Esophagus muscularis mucosa (tissue), 4 donors: ENCODE results near the gene AMOTL1. TPM values are rescaled to one million over a fixed set of nuclear protein-coding genes. Genes with fewer than 3 reads are reported as not detected.
A peak's percentile ranks its signal among the peaks of the same experiment; 100 is the strongest.

Experiments
- DNase-seq: peaks from one replicate; pipeline ENCODE4 v3.0.0-alpha.2; 2017; ENCODE audit errors: extremely low spot score
- H3K27ac ChIP-seq, 4 donors: fragments of 200-600 bp; sonication (generic); replicated peaks in 1 of 4; 1 replicate in 3 of 4; 2 replicates in 1 of 4; pipeline ENCODE4 v1.5.1; 2016 to 2019; ENCODE audit warnings: mild to moderate bottlenecking in 1 of 4
- H3K27me3 ChIP-seq, 4 donors: fragments of 200-600 bp; sonication (generic); one replicate each; pipeline versions ENCODE4 v1.5.1 to v1.6.0; 2016 to 2019
- H3K36me3 ChIP-seq, 4 donors: fragments of 200-600 bp; sonication (generic); one replicate each; pipeline ENCODE4 v1.5.1; 2016 to 2019
- H3K4me1 ChIP-seq, 4 donors: fragments of 200-600 bp; sonication (generic); one replicate each; pipeline ENCODE4 v1.5.1; 2016 to 2019
- H3K4me3 ChIP-seq, 4 donors: fragments of 200-600 bp; sonication (generic); 1 replicate in 2 of 4; 2 replicates in 2 of 4; pipeline ENCODE4 v1.5.1; 2016 to 2019; ENCODE audit warnings: mild to moderate bottlenecking in 4 of 4, moderate library complexity in 1 of 4
- H3K9me3 ChIP-seq, 4 donors: fragments of 200-600 bp; sonication (generic); 1 replicate in 3 of 4; 2 replicates in 1 of 4; pipeline ENCODE4 v1.5.1; 2016 to 2019
- EP300 ChIP-seq: sonication (generic); formaldehyde crosslinking; IDR thresholded peaks from one replicate; pipeline ENCODE4 v1.6.1; 2017; ENCODE audit warnings: antibody characterized with exemption
- POLR2A ChIP-seq: fragments of 450-650 bp; IDR thresholded peaks from one replicate; pipeline ENCODE4 v1.6.1; 2017; ENCODE audit warnings: antibody characterized with exemption, moderate library complexity, mild to moderate bottlenecking, low read depth
- POLR2AphosphoS5 ChIP-seq, 2 donors: sonication (generic); formaldehyde crosslinking; IDR thresholded peaks; one replicate each; pipeline ENCODE4 v1.6.1; 2017; ENCODE audit warnings: antibody characterized with exemption in 2 of 2
- WGBS: methylation state at CpG from one replicate; pipeline ENCODE4 v1.1.5; 2018; 5-methylcytosine and 5-hydroxymethylcytosine counted together
- intact Hi-C: fragments of 100-400 bp; cut with DNase I; formaldehyde crosslinking; loops from one replicate; pipeline ENCODE4 v1.15.1; 2023
- total RNA-seq, 4 donors: library from RNA; depleted of rRNA; stranded (reverse); fragments of >200 nt; gene quantifications; one replicate each; pipeline versions ENCODE4 v1.1.0 to v1.2.1, GENCODE V29; 2016
- TF ChIP-seq, protein P1 (sequence below), 3 experiments: fragments of 200-600 bp in 2 of 3; fragments of 450-650 bp in 1 of 3; sonication (generic) in 2 of 3; IDR thresholded peaks; one replicate each; pipeline ENCODE4 v1.5.1; 2017 to 2019; ENCODE audit warnings: antibody characterized with exemption in 3 of 3, mild to moderate bottlenecking in 2 of 3, moderate library complexity in 1 of 3

Gene AMOTL1
- total RNA-seq, 4 donors from 2014 or later: 172 to 259 (median 182) TPM

DNA sequence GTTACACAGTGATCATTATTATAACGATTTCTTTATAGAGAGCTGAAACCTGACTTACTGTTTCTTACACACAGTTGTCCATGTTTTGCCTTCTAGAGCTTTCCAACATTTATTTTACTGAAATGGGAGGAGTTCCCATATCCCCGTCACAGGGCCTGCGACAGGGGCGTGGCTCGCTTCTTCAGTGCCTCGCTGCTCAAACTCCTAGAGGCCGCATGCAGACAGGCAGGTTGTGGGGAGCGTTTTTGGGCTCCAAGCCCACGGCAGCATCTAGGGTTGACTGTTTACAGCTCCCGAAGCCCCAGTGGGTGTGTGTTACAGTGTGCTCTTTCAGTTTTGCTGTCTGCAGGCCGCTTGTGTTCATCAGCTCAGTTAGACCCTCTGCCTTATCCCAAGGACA is 12.7 kb upstream of the AMOTL1 start:
- DNase-seq: no peak
- no peak overlapping the region for H3K27ac ChIP-seq
- H3K36me3 ChIP-seq: no peaks in the 10 kb centered on the region
- no peaks in the 10 kb centered on the region for H3K9me3 ChIP-seq
- intact Hi-C loops: no loop called here
- H3K27me3 ChIP-seq: no peaks in the 10 kb centered on the region
- TF ChIP-seq POLR2AphosphoS5 (IDR thresholded peaks at IDR 0.05) (no peak), EP300 (no peak), POLR2A (no peak)
- TF ChIP-seq, protein P1, sequence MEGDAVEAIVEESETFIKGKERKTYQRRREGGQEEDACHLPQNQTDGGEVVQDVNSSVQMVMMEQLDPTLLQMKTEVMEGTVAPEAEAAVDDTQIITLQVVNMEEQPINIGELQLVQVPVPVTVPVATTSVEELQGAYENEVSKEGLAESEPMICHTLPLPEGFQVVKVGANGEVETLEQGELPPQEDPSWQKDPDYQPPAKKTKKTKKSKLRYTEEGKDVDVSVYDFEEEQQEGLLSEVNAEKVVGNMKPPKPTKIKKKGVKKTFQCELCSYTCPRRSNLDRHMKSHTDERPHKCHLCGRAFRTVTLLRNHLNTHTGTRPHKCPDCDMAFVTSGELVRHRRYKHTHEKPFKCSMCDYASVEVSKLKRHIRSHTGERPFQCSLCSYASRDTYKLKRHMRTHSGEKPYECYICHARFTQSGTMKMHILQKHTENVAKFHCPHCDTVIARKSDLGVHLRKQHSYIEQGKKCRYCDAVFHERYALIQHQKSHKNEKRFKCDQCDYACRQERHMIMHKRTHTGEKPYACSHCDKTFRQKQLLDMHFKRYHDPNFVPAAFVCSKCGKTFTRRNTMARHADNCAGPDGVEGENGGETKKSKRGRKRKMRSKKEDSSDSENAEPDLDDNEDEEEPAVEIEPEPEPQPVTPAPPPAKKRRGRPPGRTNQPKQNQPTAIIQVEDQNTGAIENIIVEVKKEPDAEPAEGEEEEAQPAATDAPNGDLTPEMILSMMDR (IDR thresholded peaks at IDR 0.05): no peak
- no peak overlapping the region for H3K4me3 ChIP-seq
- WGBS: 90% methylated on average over 9 of the region's 11 CpGs
- H3K4me1 ChIP-seq: peaks cover 20 to 64% (median 55%) of the 10 kb centered on the region in 4 donors

DNA sequence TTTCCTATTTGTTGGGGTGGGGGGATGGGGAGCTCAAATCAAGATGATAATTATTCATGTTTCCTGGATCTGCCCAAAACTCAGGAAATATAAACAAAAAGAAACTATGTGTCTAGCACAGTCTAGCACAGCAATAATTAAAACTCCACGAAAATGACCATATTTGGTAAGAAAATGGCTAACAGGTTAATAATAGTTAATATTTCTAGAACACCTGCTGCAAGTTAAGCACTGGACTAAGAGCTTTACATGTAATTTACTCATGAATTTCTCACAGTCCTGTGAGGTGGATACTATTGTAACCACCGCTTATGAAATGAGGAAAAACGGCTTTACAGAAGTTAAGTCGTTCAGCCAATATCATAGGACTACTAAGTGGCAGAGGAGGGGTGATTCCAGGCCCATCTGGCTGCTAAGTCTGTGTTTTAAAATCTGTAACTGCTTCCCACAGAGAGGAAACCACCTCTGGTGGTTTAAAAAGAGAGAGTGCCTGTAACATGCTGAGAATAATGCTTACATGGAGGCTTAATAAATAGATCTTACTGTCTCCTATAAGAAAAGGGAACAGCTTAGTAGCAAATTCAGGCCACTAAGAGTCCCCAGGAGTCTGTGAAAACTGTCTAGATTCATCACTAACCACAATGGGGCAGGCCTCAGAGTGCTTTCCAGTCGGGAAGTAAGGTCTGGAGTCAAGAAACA is 11.0 kb upstream of the AMOTL1 start:
- Histone ChIP-seq H3K27me3 (no peaks in the 10 kb centered on the region), H3K4me3 (no peak overlapping the region), H3K27ac (peak overlapping the region; percentile 55 to 69 (median 61)), H3K36me3 (no peaks in the 10 kb centered on the region), H3K9me3 (no peaks in the 10 kb centered on the region), H3K4me1 (peaks cover 11 to 50% (median 40%) of the 10 kb centered on the region in 4 donors)
- DNase-seq: no peak
- 38% methylated on average over 5 of the region's 5 CpGs for WGBS
- TF ChIP-seq EP300 (no peak), POLR2AphosphoS5 (IDR thresholded peaks at IDR 0.05) (no peak), POLR2A (no peak)
- TF ChIP-seq, protein P1 (IDR thresholded peaks at IDR 0.05): no peak
- intact Hi-C loops: no loop called here

DNA sequence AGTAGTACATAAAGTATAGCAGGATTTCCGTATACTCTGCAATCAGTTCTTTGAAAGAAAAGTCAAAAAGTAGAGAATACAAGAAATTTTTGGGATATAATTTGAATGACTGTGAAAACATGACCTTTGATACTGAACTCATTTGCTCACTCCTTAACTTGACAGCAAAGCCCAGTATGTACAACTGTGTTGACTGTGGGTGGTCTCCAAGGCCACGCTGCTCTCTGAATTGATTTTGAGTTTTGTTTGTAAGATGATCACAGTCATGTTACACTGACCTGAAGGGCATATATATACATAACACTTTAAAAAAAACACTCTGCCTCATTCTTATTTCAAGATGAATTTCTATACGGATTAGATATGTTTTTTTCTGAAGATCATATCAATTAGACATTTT is 9.5 kb upstream of the AMOTL1 start:
- intact Hi-C loops: no loop called here
- Histone ChIP-seq H3K36me3 (no peaks in the 10 kb centered on the region), H3K27ac (peak overlapping the region in 1 of 4 donors; percentile 64), H3K4me3 (no peak overlapping the region), H3K27me3 (no peaks in the 10 kb centered on the region), H3K4me1 (peaks cover 6 to 50% (median 40%) of the 10 kb centered on the region in 4 donors), H3K9me3 (no peaks in the 10 kb centered on the region)
- 88% methylated on average over 3 of the region's 3 CpGs for WGBS
- no peak for DNase-seq
- TF ChIP-seq POLR2AphosphoS5 (IDR thresholded peaks at IDR 0.05) (no peak), POLR2A (no peak), EP300 (no peak)
- TF ChIP-seq, protein P1 (IDR thresholded peaks at IDR 0.05): no peak

DNA sequence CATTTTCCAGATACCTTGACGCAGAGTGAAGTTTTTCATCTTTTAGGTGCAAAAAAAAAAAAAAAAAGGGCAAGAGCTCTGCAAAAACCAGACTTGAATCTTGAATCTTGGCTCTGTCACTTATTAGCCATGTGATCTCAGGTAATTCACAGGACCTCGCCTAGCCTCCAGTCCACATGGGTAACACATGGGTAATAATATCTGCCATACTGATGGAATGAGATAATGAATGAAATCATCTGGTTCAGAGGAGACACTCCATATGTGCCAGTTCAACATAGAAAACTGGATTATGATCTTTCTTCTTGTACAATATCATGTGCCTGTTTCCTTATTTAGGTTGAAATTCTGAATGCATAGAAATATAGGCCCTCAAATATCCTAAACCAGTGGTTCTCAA is 8.6 kb upstream of the AMOTL1 start:
- Histone ChIP-seq H3K4me3 (no peak overlapping the region), H3K9me3 (no peaks in the 10 kb centered on the region), H3K4me1 (peaks cover 0 to 48% (median 37%) of the 10 kb centered on the region in 4 donors), H3K27ac (no peak overlapping the region), H3K36me3 (no peaks in the 10 kb centered on the region), H3K27me3 (no peaks in the 10 kb centered on the region)
- no peak for DNase-seq
- intact Hi-C loops: no loop called here
- TF ChIP-seq EP300 (no peak), POLR2AphosphoS5 (IDR thresholded peaks at IDR 0.05) (no peak), POLR2A (no peak)
- TF ChIP-seq, protein P1 (IDR thresholded peaks at IDR 0.05): no peak
- WGBS: 94% methylated on average over 2 of the region's 2 CpGs

DNA sequence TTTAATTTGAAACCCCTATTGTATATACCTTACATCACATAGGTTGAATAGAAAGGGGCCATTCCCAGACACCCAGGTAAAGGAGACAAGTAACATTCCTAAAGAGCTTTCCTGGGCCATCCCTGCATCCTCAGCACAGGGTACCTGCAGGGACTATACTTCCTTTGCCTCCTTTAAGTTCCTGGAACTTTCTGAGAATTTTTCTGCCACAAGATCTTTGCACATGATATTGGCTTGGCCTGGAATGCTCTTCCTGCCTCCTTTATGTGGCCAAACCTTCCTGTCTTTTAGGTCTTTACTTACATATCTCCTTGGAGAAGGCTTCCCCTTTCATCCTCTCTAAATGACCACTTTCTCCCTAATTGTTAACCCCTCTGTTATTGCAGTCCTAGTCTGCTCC is 7.9 kb upstream of the AMOTL1 start:
- TF ChIP-seq, protein P1 (IDR thresholded peaks at IDR 0.05): no peak
- TF ChIP-seq POLR2A (no peak), EP300 (no peak), POLR2AphosphoS5 (IDR thresholded peaks at IDR 0.05) (no peak)
- no peak overlapping the region for H3K4me3 ChIP-seq
- no peak for DNase-seq

More for the DNA sequence above, 7.9 kb upstream of the AMOTL1 start:
- Histone ChIP-seq H3K4me1 (peaks cover 0 to 50% (median 41%) of the 10 kb centered on the region in 4 donors), H3K36me3 (no peaks in the 10 kb centered on the region), H3K27me3 (no peaks in the 10 kb centered on the region), H3K27ac (no peak overlapping the region), H3K9me3 (no peaks in the 10 kb centered on the region)
- intact Hi-C loops: loop anchor here (10.0 kb wide), 1 partner anchor 135 kb away; no protein-coding TSS in a partner anchor
